Uterus (tissue), 2 donors: ENCODE data around the gene LHX6.

ENCODE experiments used
- POLR2A ChIP-seq, 2 donors: fragments of 450-650 bp; IDR thresholded peaks; one replicate each; pipeline ENCODE4 v1.6.1; 2016; ENCODE audit warnings: antibody characterized with exemption in 2 of 2, mild to moderate bottlenecking in 1 of 2, moderate library complexity in 1 of 2
- TF ChIP-seq, protein P1 (sequence below), 4 experiments: fragments of 200-600 bp in 2 of 4; fragments of 450-650 bp in 2 of 4; sonication (generic) in 2 of 4; IDR thresholded peaks; one replicate each; pipeline ENCODE4 v1.5.1; 2016 to 2019; ENCODE audit warnings: antibody characterized with exemption in 4 of 4, mild to moderate bottlenecking in 2 of 4, moderate library complexity in 1 of 4

DNA sequence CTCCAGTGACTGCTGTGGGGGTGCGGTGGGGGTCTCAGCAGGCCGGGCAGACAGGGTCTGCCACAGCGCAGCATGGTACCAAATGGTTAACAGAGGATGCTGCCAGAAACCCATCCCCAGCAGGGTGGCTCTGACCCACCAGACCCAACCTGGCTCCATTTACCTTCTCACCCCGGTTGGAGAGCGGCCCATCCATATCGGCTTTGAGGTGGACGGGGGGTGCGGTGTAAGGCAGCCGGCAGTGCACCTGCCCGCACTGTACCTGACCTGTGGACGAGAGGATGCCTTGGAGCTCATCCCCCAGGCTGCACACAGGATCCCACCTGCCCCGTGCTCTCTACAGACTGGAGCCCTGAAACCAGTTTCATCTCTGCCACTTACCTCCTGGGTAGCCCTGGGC lies 19.3 kb downstream of the LHX6 start:
- TF ChIP-seq, protein P1, sequence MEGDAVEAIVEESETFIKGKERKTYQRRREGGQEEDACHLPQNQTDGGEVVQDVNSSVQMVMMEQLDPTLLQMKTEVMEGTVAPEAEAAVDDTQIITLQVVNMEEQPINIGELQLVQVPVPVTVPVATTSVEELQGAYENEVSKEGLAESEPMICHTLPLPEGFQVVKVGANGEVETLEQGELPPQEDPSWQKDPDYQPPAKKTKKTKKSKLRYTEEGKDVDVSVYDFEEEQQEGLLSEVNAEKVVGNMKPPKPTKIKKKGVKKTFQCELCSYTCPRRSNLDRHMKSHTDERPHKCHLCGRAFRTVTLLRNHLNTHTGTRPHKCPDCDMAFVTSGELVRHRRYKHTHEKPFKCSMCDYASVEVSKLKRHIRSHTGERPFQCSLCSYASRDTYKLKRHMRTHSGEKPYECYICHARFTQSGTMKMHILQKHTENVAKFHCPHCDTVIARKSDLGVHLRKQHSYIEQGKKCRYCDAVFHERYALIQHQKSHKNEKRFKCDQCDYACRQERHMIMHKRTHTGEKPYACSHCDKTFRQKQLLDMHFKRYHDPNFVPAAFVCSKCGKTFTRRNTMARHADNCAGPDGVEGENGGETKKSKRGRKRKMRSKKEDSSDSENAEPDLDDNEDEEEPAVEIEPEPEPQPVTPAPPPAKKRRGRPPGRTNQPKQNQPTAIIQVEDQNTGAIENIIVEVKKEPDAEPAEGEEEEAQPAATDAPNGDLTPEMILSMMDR (IDR thresholded peaks at IDR 0.05) = no peak
- TF ChIP-seq POLR2A (IDR thresholded peaks at IDR 0.05) = no peak
